GM21381 (cell line): ENCODE measurements around the gene PIRT.

Experiments
- ATAC-seq: cut with Tn5 transposase; IDR thresholded peaks from one replicate; pipeline ENCODE4 v1.9.1; 2021; ENCODE audit warnings: mild to moderate bottlenecking, moderate library complexity; ENCODE audit not compliant: unreplicated experiment

The PIRT gene

GRCh38 chr17:10790491-10791401 is 47.1 kb downstream of the PIRT start:
- ATAC-seq: no peak

DNA sequence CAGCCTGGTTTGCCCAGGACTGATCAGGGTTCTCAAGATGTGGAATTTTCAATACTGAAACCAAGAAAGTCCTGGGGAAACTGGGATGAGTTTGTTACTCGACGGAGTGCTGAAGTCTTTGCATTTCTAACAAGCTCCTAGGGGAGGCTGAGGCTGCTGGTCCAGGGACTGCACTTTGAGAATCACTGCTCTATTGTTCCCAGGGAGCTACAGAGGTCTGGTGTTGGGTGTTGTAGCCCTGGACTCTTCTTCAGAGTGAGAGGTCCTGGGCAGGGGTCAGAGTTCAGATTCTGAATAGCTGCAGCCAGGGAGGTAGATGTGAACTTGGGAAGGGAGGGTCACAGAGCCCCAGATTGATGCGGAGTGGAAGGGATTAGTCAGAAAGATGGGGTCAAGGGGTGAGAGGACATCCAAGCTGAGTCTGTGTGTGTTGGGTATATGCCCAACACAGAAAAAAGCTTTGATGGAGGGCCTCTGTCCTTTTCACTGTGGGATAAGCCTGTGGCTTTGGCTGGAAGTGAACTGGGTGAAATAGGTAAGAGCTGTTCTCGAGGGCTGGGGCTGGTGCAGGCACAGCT is 48.1 kb downstream of the PIRT start:
- no peak for ATAC-seq

GRCh38 chr17:10787306-10788045 is 50.4 kb downstream of the PIRT start:
- ATAC-seq: no peak

DNA sequence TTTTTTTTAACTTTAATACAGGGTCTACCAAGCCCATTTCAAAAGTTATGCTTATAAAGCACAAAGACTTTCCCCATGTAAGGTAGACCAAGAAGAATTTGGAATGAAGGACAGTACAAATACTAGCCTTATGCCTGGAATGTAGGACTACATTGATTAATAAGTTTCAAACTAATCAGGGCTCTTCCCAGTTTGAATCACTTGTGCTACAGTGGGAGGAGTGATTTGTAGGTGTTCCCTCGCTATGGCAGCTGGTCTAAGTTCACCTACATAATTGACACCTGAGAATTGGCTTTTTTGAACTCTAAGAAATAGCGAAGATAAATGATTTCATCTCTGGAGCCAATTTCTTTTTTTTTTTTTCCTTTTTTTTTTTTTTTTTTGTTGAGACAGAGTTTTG is 52.6 kb downstream of the PIRT start:
- no peak for ATAC-seq

GRCh38 chr17:10779609-10780008 is 58.3 kb downstream of the PIRT start:
- ATAC-seq: no peak

GRCh38 chr17:10777890-10778289 is 60.0 kb downstream of the PIRT start:
- no peak for ATAC-seq

DNA sequence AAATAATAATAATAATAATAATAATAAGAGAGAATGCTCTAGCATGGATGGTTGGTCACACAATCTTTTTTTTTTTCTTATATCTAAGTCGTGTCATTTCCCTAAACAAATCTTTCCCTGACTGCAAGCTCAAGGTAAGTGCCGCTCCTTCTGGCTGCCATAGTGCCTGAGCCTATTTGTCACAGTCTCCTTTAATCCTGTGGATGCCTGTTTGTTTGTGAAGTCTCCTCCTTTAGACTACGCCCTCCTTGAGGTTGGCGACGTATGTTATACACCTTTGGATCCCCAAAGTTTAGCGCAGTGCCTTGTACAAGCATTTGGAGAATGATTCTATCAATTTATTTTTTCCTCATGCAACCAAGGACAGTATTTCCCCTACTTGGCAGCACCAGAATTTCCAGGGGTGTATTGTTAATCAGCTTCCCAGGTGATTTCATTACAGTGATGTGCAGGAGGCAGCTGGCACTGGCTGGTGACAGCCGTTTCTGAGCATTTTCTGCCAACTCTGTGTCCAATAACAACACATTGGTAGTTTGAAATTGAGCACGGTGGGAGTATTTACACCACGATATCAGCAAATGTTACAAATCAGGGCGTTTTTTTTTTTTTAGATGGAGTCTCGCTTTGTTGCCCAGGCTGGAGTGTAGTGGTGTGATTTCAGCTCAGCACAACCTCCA is 60.6 kb downstream of the PIRT start:
- no peak for ATAC-seq

DNA sequence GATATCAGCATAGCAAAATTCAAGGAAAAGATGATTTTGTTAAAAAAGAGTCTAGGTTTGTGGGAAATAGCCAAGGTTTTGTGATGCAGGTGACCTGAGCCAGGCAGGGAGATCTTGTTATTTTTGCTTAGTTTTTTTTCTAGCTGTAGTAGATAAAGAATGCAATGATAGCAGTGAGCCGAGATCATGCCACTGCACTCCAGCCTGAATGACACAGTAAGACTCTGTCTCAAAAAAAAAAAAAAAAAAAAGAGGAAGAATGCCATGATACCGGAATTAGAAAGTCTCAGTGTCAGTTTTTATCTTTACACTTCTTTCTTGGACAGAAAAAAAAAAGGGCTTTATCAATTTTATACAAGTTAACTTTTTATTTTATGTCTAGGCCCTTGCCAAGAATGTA is 61.5 kb downstream of the PIRT start:
- no peak for ATAC-seq

DNA sequence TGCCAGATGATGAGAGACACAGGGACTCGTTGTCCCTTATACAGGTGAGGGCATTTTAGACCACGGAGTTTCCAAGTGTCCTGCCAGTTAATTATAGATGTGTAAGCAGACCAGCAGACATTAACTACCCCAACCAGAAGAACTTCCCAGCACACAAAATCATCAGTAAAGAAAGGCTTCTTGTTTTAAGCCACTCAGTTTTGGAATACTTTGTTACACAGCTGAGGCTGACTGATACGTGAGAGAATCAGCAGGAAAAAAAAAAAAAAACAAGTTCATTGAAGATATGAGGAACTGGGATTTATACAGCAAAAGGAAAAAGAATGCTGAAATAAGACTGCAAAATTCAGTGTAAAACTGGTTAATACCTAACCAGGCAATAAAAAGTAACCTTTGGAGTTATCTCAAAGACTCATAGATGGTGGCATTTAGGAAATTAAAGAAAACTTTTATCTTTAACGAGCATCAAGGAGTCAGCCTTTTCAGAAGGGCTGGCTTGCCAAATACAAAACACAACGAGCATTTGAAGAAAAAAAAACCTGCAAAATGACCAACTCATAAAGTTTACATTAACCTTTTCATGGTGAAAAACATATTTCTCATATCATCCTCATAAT is 62.0 kb downstream of the PIRT start:
- ATAC-seq: no peak

DNA sequence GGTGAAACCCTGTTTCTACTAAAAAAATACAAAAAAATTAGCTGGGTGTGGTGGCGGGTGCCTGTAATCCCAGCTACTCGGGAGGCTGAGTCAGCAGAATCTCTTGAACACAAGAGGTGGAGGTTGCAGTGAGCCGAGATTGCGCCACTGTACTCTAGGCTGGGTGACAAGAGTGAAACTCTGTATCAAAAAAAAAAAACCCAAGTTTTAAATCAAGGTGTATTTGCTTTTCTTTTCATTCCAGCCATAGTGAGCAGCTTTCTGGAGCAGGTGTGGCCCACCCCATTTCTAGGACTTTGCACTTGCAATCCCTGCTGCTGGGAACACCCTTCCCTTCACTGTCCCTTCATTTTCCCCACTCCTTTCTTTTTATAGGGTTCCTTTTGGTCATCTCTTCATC is 62.8 kb downstream of the PIRT start:
- no peak for ATAC-seq

- ATAC-seq: no peak
These were observed 64.5 kb downstream of the PIRT start for GRCh38 chr17:10773391-10773790.
